GM18520 (cell line): Measurements from ENCODE around the gene KMT2C.
"Not testable (repeated sequence)": the region's sequence is repeated elsewhere in the genome, so short reads cannot be mapped to it uniquely, and the experiment has no call there.

Experiments
- ATAC-seq: cut with Tn5 transposase; IDR thresholded peaks from one replicate; pipeline ENCODE4 v1.9.1; 2021; ENCODE audit not compliant: unreplicated experiment

KMT2C gene

GRCh38 chr7:152406030-152406429, 29.8 kb downstream of the KMT2C start:
- not testable (repeated sequence) for ATAC-seq

DNA sequence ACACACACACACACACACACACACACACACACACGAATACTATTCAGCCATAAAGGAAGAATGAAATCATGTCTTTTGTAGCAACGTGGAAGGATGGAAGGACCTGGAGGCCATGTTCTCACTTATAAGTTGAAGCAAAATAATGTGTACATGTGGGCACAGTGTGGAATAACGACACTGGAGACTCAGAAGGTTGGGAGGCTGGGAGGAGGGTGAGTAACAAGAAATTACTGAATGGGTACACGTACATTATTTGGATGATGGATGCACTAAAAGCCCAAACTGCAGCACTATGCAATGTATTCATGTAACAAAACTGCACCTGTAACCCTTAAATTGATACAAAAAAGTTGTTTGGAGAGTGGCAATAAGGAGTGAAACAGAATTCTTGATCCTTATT, 32.1 kb downstream of the KMT2C start:
- ATAC-seq: no peak

- no peak for ATAC-seq
Observed at GRCh38 chr7:152402384-152403250, 33.2 kb downstream of the KMT2C start.

DNA sequence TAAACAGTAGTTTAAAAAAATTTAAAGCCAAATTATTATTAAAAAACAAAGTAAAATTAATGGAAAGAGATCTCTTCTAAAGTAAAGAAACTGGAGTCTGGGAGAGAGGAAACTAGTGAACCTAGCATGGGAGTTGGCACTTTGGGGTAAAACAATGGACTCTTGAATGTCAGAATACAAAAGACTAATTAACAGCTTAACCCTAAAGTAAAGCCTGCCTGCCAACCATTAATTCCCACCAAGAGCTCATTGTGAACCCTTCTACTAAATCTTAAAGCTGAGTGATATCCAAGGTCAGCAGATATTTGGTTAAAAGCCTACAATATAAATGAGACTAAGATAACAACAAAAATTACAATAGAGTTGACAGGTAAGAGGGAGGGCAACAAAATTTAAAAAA, 36.5 kb downstream of the KMT2C start:
- ATAC-seq: no peak

GRCh38 chr7:152395112-152395511, 40.7 kb downstream of the KMT2C start:
- ATAC-seq: no peak

DNA sequence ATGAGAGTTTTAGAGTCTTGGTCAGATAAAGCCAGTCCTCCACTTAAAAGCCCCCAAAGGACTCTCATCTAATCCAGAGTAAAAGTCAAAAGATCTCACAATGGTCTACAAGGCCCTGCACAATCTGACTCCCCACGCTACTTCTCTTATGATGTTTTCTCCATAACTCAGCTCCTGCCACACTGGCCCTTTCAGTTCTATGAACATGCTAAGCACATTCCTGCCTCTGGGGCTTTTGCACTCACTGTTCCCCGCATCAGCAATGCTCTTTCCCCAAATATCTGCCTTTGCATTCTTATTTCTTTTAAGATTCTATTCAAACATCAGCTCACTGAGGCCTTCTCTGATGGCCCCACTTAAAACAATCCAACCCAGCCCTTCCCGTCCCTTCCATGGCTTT, 41.6 kb downstream of the KMT2C start:
- not testable (repeated sequence) for ATAC-seq

- ATAC-seq: no peak
Observed at GRCh38 chr7:152392254-152392653, 43.5 kb downstream of the KMT2C start.

- not testable (repeated sequence) for ATAC-seq
Observed at GRCh38 chr7:152386136-152386764, 49.6 kb downstream of the KMT2C start.

GRCh38 chr7:152384235-152385200, 51.3 kb downstream of the KMT2C start:
- ATAC-seq: not testable (repeated sequence)

DNA sequence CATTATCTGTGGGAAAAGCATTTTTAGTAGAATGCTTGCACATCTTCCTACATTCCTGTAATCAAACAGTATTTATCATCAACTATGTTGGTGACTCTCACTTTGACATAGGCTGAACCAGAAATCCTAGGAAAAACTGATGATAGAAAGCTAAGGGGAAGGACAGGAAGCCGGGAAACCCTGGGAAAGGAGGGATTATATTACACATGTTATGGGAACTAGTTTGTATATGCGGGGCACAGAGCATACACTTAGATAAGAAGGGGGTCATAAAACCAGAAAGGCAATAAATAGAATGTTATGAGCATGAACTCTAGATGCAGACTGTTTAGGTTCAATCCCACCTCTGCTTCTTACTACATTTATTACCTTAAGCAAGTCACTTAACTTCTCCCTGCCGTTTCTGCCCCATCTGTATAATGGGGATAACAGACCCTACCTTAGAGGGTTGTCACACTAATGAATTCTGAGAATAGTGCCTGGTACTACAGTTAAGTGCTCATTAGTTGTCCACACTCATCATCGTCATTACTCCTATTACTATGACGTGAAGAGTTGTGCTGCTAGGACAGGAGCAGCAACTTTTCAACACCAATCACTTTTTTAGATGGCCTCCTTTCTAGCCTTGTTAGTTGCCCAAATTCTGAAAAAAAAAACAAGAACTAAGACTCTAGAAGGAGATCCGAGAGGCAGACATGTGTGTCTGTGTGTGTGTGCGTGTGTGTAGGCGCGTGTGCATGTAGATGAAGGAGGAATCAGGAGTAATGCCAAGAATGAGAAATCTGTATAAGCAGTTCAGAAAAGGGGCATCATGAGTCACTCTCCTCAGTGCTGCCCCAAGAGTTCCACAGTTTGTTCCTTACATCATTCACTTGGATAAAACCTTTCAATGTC, 52.2 kb downstream of the KMT2C start:
- no peak for ATAC-seq

DNA sequence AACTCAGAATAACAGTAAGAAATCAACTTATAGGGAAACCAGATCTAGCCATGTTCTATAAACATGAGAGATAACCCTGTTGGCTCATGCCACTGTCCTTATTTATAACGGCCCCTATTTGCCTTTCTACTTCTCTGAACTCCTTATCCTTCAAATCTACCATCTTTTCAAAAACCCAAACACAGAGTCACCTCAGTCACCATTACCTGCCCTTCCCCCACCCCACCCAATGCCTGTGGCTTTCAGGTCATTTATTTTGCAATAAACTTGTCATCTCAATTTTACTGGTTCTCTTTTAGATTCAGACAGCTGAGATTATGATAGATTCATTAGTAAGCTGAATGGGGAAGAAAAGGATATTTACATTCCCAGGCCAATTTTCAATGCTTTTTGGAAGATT, 53.6 kb downstream of the KMT2C start:
- ATAC-seq: no peak

DNA sequence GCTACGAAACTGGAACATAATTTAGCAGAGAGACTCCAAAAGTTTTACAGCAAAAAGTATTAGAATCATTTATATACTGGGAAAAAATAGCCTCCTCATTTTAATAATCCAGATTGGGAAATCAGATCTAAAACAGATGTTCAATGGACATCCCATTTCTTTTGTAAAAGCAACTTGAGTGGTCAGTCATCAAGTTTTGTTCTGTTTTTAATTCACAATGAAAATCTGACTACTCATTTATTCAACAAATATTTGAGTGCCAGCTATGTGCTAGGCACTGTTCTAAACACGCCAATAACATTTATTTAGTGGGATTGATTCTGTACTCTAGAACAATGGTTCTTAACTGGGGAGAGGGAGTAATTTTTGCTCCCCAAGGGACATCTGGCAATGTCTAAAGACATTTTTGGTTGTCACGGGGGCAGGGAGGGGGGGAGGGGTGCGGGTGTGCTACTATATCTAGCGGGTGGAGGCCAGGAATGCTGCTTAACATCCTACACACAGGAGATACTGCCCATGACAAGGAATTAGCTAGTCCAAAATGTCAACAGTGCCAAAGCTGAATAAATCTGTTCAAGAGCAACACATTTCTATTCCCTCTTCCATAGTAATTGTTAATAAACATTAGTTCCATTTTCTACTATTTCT, 54.7 kb downstream of the KMT2C start:
- ATAC-seq: not testable (repeated sequence)

DNA sequence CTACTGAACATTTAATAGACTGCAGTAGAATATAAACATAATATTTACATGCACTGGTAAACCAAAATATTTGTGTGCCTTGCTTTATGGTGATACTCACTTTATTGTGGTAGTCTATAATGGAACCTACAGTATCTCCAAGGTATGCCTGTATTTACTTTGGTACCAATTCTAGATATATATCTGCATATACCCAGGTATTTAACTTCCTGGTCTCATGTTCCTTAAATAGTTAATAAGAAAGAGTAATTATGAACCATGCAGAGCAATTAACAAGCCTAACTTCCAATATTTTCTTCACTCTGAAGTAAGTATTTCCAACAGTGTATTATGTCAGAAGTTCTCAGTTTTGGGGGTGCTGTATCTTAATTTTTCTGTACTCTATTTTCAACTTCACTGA, 57.3 kb downstream of the KMT2C start:
- ATAC-seq: not testable (repeated sequence)

- not testable (repeated sequence) for ATAC-seq
Observed at GRCh38 chr7:152376716-152377484, 58.9 kb downstream of the KMT2C start.

GRCh38 chr7:152370297-152370696, 65.5 kb downstream of the KMT2C start:
- ATAC-seq: no peak

DNA sequence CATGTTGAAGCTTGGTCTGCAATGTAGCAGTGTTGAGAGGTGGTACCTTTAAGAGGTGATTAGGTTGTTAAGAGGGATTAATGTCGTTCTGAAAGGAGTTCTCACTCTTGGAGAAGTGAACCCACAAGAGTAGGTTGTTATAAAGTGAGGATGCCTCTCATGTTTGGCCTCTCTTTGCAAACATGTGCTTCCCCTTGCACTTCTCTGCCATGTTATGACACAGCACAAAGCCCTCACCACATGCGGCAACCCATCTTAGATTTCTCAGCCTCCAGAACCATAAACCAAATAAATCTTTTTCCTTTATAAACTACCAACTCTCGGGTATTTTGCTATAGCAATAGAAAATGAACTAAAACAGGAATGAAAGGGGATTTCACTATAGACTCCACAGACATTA, 66.3 kb downstream of the KMT2C start:
- ATAC-seq: no peak

DNA sequence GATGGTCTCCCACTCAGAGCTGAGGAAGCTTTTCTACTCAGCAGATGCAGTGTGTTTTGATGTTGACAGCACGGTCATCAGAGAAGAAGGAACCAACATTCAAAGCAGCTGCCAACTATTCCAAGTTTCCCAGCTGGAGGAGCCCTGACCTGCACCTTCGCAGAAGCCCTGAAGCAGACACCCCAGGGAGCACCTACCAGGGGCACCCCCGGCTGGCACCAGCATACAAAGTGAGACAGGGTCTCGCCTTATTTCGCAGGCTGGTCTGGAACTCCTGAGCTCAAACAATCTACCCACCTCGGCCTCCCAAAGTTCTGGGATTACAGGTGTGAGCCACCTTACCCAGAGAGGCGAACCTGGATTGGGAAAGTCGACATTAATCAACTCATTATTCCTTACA, 68.6 kb downstream of the KMT2C start:
- no peak for ATAC-seq

DNA sequence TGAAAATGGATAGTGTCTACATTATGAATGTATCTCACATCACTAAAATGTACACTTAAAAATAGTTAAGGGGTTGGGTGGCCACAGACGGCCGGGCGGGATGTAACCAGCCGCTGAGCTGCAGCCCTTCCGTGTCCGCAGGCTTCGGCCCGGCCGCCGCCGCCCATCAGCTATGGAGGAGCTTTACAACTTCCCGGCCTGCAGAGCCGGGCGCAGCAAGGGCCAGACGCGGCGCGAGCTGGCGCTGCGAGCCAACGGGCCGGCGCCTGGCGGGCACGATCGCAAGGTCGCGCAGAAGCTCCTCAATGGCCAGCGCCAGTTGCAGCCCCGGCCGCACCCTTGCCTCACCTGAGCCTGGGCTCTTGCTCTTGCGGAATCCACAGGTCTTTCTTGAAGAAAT, 69.1 kb downstream of the KMT2C start:
- ATAC-seq: no peak

GRCh38 chr7:152365982-152366603, 69.7 kb downstream of the KMT2C start:
- ATAC-seq: no peak
